IgD-negative memory B cell (primary cell): ENCODE measurements around the gene C6orf120. TPM values are rescaled to one million over a fixed set of nuclear protein-coding genes. Genes with fewer than 3 reads are reported as not detected.

Experiments
- H3K27ac Mint-ChIP-seq, 3 donors: one replicate each; pipeline ENCODE4 v1.8.0; 2020 to 2022; ENCODE audit warnings: mild to moderate bottlenecking in 3 of 3, mixed read lengths in 3 of 3, moderate library complexity in 1 of 3
- H3K27me3 Mint-ChIP-seq: one replicate; pipeline ENCODE4 v1.8.0; 2021; ENCODE audit warnings: mixed read lengths
- H3K36me3 Mint-ChIP-seq: one replicate; pipeline ENCODE4 v1.8.0; 2020; ENCODE audit warnings: mild to moderate bottlenecking, mixed read lengths
- H3K4me1 Mint-ChIP-seq, 3 donors: one replicate each; pipeline ENCODE4 v1.8.0; 2020 to 2022; ENCODE audit warnings: mixed read lengths in 3 of 3, mild to moderate bottlenecking in 1 of 3
- H3K4me3 Mint-ChIP-seq, 4 donors: one replicate each; pipeline ENCODE4 v1.8.0; 2020 to 2022; ENCODE audit warnings: mild to moderate bottlenecking in 4 of 4, mixed read lengths in 4 of 4, moderate library complexity in 3 of 4
- H3K9me3 Mint-ChIP-seq, 3 donors: one replicate each; pipeline ENCODE4 v1.8.0; 2020 to 2021; ENCODE audit warnings: mixed read lengths in 3 of 3, mild to moderate bottlenecking in 1 of 3
- polyA plus RNA-seq: library from polyadenylated mRNA; unstranded; fragments of 300-500 nt; fragmentation: Illumina TruSeq; gene quantifications from one replicate; pipeline ENCODE4 v1.2.3, GENCODE V29; 2021

The C6orf120 gene
- 7.8 TPM for polyA plus RNA-seq

GRCh38 chr6:169701954-169702839 lies at the start of gene C6orf120, which contains the start of gene WDR27:
C6orf120 (plus strand) TSS chr6:169702126; CDS start chr6:169702460, 334 bp downstream.
WDR27 (minus strand) TSS chr6:169702029; CDS start chr6:169689005, 13,024 bp downstream.
- Mint-ChIP-seq H3K36me3 (no peaks in the 10 kb centered on the region), H3K9me3 (no peaks in the 10 kb centered on the region), H3K4me1 (peaks cover 32 to 41% (median 36%) of the 10 kb centered on the region in 3 donors), H3K4me3 (peak within 1 kb of the TSS; percentile 89 to 98 (median 95)), H3K27me3 (no peaks in the 10 kb centered on the region), H3K27ac (peak within 1 kb of the TSS; percentile 89 to 94 (median 94))

DNA sequence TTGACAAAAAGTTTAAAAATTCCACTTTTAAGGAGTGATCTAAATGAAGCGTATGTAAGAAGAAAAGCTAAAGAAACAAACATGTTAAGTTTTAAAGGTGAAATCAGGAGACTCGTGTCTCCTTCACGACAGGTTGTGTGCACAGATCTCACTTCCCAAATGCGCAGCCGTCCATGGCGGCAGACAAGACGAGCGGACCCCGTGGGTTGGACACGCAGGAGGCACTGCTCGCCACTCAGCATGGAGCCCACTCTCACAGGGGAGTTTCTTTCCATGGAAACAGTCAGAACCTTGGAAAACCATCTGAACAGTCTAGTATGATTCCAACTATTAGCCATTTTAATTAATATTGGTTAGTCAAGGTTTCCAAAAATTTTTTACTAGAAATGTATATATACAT lies 49.0 kb upstream of the C6orf120 start:
- no peaks in the 10 kb centered on the region for H3K36me3 Mint-ChIP-seq
- H3K27ac Mint-ChIP-seq = no peak overlapping the region
- H3K27me3 Mint-ChIP-seq = no peaks in the 10 kb centered on the region
- H3K9me3 Mint-ChIP-seq = no peaks in the 10 kb centered on the region
- H3K4me1 Mint-ChIP-seq = peaks cover 3 to 7% (median 7%) of the 10 kb centered on the region in 3 donors
- H3K4me3 Mint-ChIP-seq = no peak overlapping the region

GRCh38 chr6:169653691-169654090 lies 48.2 kb upstream of the C6orf120 start:
- Mint-ChIP-seq H3K27ac (peak overlapping the region in 2 of 3 donors; percentile 73 to 80), H3K4me3 (peak overlapping the region in 3 of 4 donors; percentile 34 to 98 (median 88)), H3K4me1 (peaks cover 3 to 7% (median 7%) of the 10 kb centered on the region in 3 donors), H3K9me3 (no peaks in the 10 kb centered on the region), H3K27me3 (no peaks in the 10 kb centered on the region), H3K36me3 (peaks cover 2% of the 10 kb centered on the region)

DNA sequence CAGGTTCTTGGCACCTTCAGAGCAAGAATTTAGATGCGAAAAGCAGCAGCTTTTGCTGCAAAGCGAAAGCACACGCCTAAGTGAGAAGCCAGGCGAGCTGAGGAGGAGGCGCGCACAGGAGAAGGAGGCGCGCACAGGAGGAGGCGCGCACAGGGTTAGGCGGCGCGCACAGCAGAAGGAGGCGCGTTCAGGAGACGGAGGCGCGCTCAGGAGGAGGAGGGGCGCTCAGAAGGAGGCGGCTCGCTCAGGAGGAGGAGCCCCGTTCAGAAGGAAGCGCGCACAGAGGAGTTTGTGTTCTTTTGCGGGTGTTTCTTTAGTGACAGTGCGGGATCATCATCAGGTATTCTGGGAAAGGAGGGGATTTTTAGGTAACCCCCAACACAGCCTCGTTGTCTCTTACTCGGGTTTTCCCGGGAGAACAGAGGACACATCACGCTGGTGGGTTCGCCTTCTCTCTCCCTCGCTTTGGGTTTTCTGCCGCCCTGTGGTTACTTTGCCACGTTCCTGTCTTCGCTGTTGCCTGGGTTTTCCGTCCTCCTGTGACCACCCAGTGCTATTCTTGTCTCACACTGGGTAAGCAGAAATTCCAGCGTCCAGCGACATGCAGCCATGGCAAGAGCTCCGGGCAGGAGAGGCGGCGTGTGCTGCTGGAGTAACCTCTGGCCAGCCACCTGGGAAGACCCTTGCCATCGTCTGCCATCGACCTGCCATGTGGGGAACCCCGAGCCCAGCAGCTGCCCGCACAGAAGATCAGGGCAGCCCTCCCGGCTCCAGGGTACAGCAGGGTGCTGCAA lies 47.1 kb upstream of the C6orf120 start:
- Mint-ChIP-seq H3K9me3 (no peaks in the 10 kb centered on the region), H3K4me1 (peaks cover 3 to 7% (median 7%) of the 10 kb centered on the region in 3 donors), H3K4me3 (peak overlapping the region; percentile 88 to 98 (median 94)), H3K27ac (peak overlapping the region; percentile 4 to 51 (median 33)), H3K36me3 (peaks cover 4% of the 10 kb centered on the region), H3K27me3 (no peaks in the 10 kb centered on the region)

DNA sequence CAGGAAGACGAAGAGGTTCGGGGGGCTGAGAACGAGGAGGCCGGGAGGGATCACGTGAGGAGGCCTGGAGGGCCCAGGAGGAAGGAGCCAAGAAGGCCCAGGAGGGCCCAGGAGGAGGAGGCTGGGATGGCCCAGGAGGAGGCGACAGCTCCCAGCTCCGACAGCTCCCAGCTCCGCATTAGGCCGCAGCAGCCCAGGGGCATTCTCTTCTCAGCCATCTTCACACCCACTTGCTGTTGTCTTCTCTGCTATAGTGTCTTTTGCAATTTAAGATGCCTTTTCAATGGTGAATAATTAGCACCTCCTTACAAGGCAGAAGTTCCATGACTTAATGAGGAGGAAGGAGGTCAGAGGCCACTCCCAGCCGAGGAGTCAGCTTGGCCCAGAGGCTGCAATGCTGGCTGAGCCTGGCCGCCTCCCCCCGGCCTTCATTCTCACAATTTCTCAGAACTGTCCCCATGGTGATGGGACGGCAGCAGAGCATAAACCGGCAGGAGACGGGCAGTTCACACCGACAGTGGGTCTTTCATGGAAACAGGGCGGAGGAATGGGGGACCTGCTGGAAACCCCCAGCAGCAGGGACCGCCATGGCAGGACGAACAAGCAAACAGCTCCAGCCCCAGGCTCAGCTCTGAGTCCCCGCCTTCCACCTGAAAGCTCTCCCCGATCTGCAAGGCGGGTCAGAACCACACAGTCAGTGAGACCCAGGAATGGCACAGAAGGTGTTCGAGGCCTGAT lies 45.2 kb upstream of the C6orf120 start:
- Mint-ChIP-seq H3K36me3 (peaks cover 4% of the 10 kb centered on the region), H3K9me3 (no peaks in the 10 kb centered on the region), H3K27me3 (no peaks in the 10 kb centered on the region), H3K4me1 (peaks cover 3 to 7% (median 7%) of the 10 kb centered on the region in 3 donors), H3K27ac (no peak overlapping the region), H3K4me3 (no peak overlapping the region)

DNA sequence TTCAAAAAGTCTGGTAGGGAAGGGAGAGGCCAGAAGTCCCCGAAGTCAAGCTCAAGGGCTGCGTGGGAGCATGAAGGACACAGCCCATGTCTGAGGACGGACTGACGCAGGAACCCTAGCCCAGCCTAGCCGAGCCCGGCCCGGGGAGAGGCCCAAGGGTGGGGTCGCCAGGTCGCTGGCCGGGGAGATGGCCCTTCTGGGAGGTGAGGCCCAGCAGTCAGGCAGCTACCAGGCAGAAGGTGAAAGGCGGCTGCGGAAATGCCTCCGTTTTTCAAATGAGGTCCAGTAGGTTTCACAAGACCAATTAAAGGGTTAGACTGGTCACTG lies 44.7 kb upstream of the C6orf120 start:
- no peaks in the 10 kb centered on the region for H3K27me3 Mint-ChIP-seq
- peaks cover 4% of the 10 kb centered on the region for H3K36me3 Mint-ChIP-seq
- no peak overlapping the region for H3K4me3 Mint-ChIP-seq
- H3K4me1 Mint-ChIP-seq = peaks cover 3 to 7% (median 7%) of the 10 kb centered on the region in 3 donors
- H3K27ac Mint-ChIP-seq = no peak overlapping the region
- H3K9me3 Mint-ChIP-seq = no peaks in the 10 kb centered on the region

DNA sequence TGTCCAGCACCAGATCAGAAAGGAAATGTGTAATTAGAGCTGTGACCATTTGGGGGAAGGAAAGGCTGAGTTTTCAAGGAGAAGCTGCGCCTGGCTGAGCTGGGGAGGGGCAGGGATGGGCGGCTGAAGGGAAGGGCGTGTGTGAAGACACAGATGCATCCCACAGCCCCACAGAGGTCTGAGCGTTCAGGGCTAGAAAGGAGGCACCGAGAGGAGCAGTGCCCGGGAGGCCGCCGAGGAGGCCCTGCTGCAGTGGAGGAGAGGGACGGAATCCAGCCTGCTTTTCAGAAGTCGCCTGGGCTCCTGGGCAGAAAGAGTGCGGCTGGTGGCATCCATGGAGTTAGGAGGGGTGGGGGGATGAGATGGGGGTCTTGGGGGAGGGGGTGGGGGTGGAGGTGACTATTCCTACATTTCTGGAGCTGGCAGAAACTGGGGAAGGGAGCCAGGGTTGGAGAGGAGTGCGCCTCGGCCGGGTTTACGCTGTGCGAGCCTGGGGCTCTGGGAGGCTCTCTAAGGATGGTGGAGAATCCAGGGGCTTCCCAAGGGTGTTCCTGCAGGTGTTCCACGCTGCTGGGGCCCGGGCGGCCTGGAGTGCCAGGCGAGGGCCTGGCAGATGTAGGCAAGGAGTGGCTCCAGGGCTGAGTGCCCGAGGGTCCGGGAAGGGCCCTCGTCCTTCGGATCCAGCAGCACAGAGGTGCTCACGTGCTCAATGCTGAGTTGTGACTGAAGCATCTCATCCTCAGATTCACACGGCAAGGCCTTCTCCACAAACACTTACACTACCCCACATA lies 41.9 kb upstream of the C6orf120 start:
- peaks cover 0 to 5% (median 1%) of the 10 kb centered on the region in 3 donors for H3K4me1 Mint-ChIP-seq
- H3K4me3 Mint-ChIP-seq = no peak overlapping the region
- H3K27me3 Mint-ChIP-seq = no peaks in the 10 kb centered on the region
- H3K36me3 Mint-ChIP-seq = peaks cover 9% of the 10 kb centered on the region
- no peaks in the 10 kb centered on the region for H3K9me3 Mint-ChIP-seq
- H3K27ac Mint-ChIP-seq = no peak overlapping the region

DNA sequence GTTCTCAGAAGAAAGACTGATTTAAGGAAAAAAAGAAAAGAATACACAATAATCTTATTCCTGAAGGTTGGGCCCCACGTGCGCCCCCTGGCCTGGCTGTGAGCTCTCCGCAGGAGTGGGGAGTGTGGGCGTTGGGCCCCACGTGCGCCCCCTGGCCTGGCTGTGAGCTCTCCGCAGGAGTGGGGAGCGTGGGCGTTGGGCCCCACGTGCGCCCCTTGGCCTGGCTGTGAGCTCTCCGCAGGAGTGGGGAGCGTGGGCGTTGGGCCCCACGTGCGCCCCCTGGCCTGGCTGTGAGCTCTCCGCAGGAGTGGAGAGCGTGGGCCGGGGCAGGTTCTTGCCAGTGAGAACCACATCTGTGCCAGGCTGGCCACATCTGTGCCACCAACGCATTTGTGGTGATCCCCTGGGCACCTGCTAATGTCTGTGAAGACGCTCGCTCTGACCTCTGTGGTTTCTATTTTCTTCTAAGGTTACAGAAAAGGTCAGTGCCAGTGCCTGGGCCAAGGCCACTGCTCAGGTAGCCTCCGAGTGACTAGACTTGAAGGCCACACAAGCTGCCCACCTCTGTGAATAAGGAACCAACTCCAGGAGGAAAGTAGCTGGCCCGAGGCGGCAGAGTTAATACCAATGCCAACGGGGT lies 41.1 kb upstream of the C6orf120 start:
- Mint-ChIP-seq H3K4me1 (peaks cover 0 to 2% (median 0%) of the 10 kb centered on the region in 3 donors), H3K36me3 (peaks cover 11% of the 10 kb centered on the region), H3K9me3 (no peaks in the 10 kb centered on the region), H3K27ac (no peak overlapping the region), H3K4me3 (no peak overlapping the region), H3K27me3 (no peaks in the 10 kb centered on the region)

- H3K4me3 Mint-ChIP-seq = no peak overlapping the region
- peaks cover 0 to 2% (median 0%) of the 10 kb centered on the region in 3 donors for H3K4me1 Mint-ChIP-seq
- no peaks in the 10 kb centered on the region for H3K27me3 Mint-ChIP-seq
- no peaks in the 10 kb centered on the region for H3K9me3 Mint-ChIP-seq
- peaks cover 14% of the 10 kb centered on the region for H3K36me3 Mint-ChIP-seq
- H3K27ac Mint-ChIP-seq = no peak overlapping the region
These were observed 40.6 kb upstream of the C6orf120 start for GRCh38 chr6:169661391-169661756.

DNA sequence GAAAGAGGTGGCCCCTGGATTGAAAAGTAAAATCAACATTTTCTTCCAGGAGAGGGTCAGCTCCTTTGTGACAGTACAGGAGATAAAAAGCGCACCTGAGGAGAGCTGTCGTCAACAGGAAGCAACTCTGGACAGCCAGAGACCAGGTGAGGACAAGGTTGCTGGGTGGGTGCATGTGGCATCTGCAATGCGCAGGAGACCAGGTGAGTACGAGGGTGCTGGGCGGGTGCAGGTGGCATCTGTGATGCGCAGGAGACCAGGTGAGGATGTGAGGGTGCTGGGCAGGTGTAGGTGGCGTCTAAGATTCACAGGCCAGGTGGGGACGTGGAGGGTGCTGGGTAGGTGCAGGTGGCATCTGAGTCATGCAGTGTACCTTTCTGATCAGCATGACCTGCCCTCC lies 38.5 kb upstream of the C6orf120 start:
- no peak overlapping the region for H3K4me3 Mint-ChIP-seq
- H3K4me1 Mint-ChIP-seq = peaks cover 0 to 2% (median 0%) of the 10 kb centered on the region in 3 donors
- peak overlapping the region in 1 of 3 donors; percentile 51 for H3K27ac Mint-ChIP-seq
- H3K36me3 Mint-ChIP-seq = peaks cover 15% of the 10 kb centered on the region
- H3K9me3 Mint-ChIP-seq = no peaks in the 10 kb centered on the region
- H3K27me3 Mint-ChIP-seq = no peaks in the 10 kb centered on the region

GRCh38 chr6:169664227-169664626 lies 37.7 kb upstream of the C6orf120 start:
- Mint-ChIP-seq H3K36me3 (peaks cover 14% of the 10 kb centered on the region), H3K4me1 (peaks cover 0 to 2% (median 0%) of the 10 kb centered on the region in 3 donors), H3K27ac (no peak overlapping the region), H3K27me3 (no peaks in the 10 kb centered on the region), H3K4me3 (no peak overlapping the region), H3K9me3 (no peaks in the 10 kb centered on the region)

- Mint-ChIP-seq H3K36me3 (peaks cover 13% of the 10 kb centered on the region), H3K4me3 (no peak overlapping the region), H3K27me3 (no peaks in the 10 kb centered on the region), H3K4me1 (peaks cover 0 to 2% (median 1%) of the 10 kb centered on the region in 3 donors), H3K27ac (no peak overlapping the region), H3K9me3 (no peaks in the 10 kb centered on the region)
These were observed 36.6 kb upstream of the C6orf120 start for GRCh38 chr6:169665289-169665688.

DNA sequence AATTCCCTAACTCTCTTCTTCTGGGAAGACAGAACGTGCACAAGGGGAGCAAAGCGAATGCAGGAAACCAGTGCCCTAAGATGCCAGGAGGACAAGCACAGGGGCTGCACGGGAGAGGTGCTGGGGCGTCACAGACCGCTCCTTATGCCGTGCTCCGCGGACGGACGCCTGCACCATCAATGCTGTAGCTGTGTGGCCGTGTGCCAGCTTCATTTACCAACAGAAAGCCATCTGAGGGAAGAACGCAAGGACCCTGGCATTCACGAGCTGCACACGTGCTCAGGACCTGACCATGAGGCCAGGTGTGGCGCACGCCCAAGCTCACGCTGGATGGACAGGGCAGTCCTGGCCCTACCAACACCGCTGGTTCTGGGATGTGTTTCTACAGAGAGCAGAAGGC lies 35.5 kb upstream of the C6orf120 start:
- H3K36me3 Mint-ChIP-seq = peaks cover 13% of the 10 kb centered on the region
- H3K9me3 Mint-ChIP-seq = no peaks in the 10 kb centered on the region

GRCh38 chr6:169667716-169668115 lies 34.2 kb upstream of the C6orf120 start:
- no peak overlapping the region for H3K4me3 Mint-ChIP-seq
- peaks cover 11% of the 10 kb centered on the region for H3K36me3 Mint-ChIP-seq
- H3K4me1 Mint-ChIP-seq = peaks cover 0 to 2% (median 1%) of the 10 kb centered on the region in 3 donors
- peak overlapping the region in 1 of 3 donors; percentile 46 for H3K27ac Mint-ChIP-seq
- no peaks in the 10 kb centered on the region for H3K9me3 Mint-ChIP-seq
- H3K27me3 Mint-ChIP-seq = no peaks in the 10 kb centered on the region

More for the DNA sequence above, 35.5 kb upstream of the C6orf120 start:
- Mint-ChIP-seq H3K4me3 (no peak overlapping the region), H3K27ac (no peak overlapping the region), H3K4me1 (peaks cover 0 to 2% (median 1%) of the 10 kb centered on the region in 3 donors), H3K27me3 (no peaks in the 10 kb centered on the region)
